Erythroblast (primary cell): Measurements from ENCODE around the gene PNPLA7.

Experiments used
- GATA1 ChIP-seq: IDR thresholded peaks from 2 replicates; pipeline ENCODE4 v1.6.1; 2011; ENCODE audit warnings: low read depth, mild to moderate bottlenecking, control low read depth, low read length, moderate library complexity
- POLR2A ChIP-seq: IDR thresholded peaks from 2 replicates; pipeline ENCODE4 v1.6.1; 2011; ENCODE audit warnings: mild to moderate bottlenecking, low read length

- TF ChIP-seq POLR2A (no peak), GATA1 (no peak)
These were observed 111.0 kb downstream of the PNPLA7 start for GRCh38 chr9:137439158-137439714.
